UCSD-AML1 (cell line): ENCODE measurements around the gene AP3B1.

Source experiments
- DNase-seq: peaks from one replicate; lab custom pipeline; 2025; ENCODE audit not compliant: unreplicated experiment; lab: John Stamatoyannopoulos, UW

The AP3B1 gene

GRCh38 chr5:78293851-78294247 is 649 bp downstream of the AP3B1 start:
- no peak for DNase-seq

GRCh38 chr5:78291687-78292086 is 2.8 kb downstream of the AP3B1 start:
- DNase-seq = no peak

GRCh38 chr5:78289911-78290310 is 4.6 kb downstream of the AP3B1 start:
- no peak for DNase-seq

- DNase-seq = no peak
Measured at GRCh38 chr5:78288246-78288645, 6.3 kb downstream of the AP3B1 start.

- DNase-seq = no peak
Measured at GRCh38 chr5:78287833-78288232, 6.7 kb downstream of the AP3B1 start.

GRCh38 chr5:78287169-78287568 is 7.3 kb downstream of the AP3B1 start:
- DNase-seq = no peak

GRCh38 chr5:78286290-78286689 is 8.2 kb downstream of the AP3B1 start:
- DNase-seq = peak; percentile 12

- no peak for DNase-seq
Measured at GRCh38 chr5:78283802-78284201, 10.7 kb downstream of the AP3B1 start.

GRCh38 chr5:78283105-78283504 is 11.4 kb downstream of the AP3B1 start:
- DNase-seq = no peak

GRCh38 chr5:78280261-78280660 is 14.2 kb downstream of the AP3B1 start:
- no peak for DNase-seq

GRCh38 chr5:78279194-78279593 is 15.3 kb downstream of the AP3B1 start:
- DNase-seq = no peak

GRCh38 chr5:78277715-78278114 is 16.8 kb downstream of the AP3B1 start:
- no peak for DNase-seq

GRCh38 chr5:78275998-78276543 is 18.4 kb downstream of the AP3B1 start:
- DNase-seq = no peak

- DNase-seq = no peak
Measured at GRCh38 chr5:78274540-78275197, 19.8 kb downstream of the AP3B1 start.

GRCh38 chr5:78273436-78273835 is 21.1 kb downstream of the AP3B1 start:
- no peak for DNase-seq

GRCh38 chr5:78271766-78272165 is 22.7 kb downstream of the AP3B1 start:
- no peak for DNase-seq

- DNase-seq = no peak
Measured at GRCh38 chr5:78269088-78269703, 25.3 kb downstream of the AP3B1 start.

- DNase-seq = no peak
Measured at GRCh38 chr5:78268356-78268755, 26.1 kb downstream of the AP3B1 start.

GRCh38 chr5:78265163-78265562 is 29.3 kb downstream of the AP3B1 start:
- DNase-seq = no peak

- no peak for DNase-seq
Measured at GRCh38 chr5:78264600-78264999, 29.9 kb downstream of the AP3B1 start.

GRCh38 chr5:78260771-78261170 is 33.7 kb downstream of the AP3B1 start:
- no peak for DNase-seq

GRCh38 chr5:78253201-78253600 is 41.3 kb downstream of the AP3B1 start:
- no peak for DNase-seq

- DNase-seq = no peak
Measured at GRCh38 chr5:78252715-78253114, 41.8 kb downstream of the AP3B1 start.
